Suprapubic skin (tissue), 4 donors: Measurements from ENCODE around the gene B3GNT7. TPM values are rescaled to one million over a fixed set of nuclear protein-coding genes. Genes with fewer than 3 reads are reported as not detected.
"Not testable (repeated sequence)": the region's sequence is repeated elsewhere in the genome, so short reads cannot be mapped to it uniquely, and the experiment has no call there.

ENCODE experiments used
- DNase-seq, 2 donors: peaks; one replicate each; pipeline ENCODE4 v3.0.0-alpha.2; 2019; ENCODE audit warnings: low spot score in 2 of 2
- H3K27ac ChIP-seq: fragments of 200-600 bp; sonication (generic); one replicate; pipeline ENCODE4 v1.5.1; 2019
- H3K27me3 ChIP-seq: fragments of 200-600 bp; sonication (generic); one replicate; pipeline ENCODE4 v1.5.1; 2019
- H3K36me3 ChIP-seq: fragments of 200-600 bp; sonication (generic); one replicate; pipeline ENCODE4 v1.5.1; 2019
- H3K4me1 ChIP-seq: fragments of 200-600 bp; sonication (generic); one replicate; pipeline ENCODE4 v1.5.1; 2019
- H3K4me3 ChIP-seq: fragments of 200-600 bp; sonication (generic); one replicate; pipeline ENCODE4 v1.5.1; 2019; ENCODE audit warnings: mild to moderate bottlenecking
- H3K9me3 ChIP-seq: fragments of 200-600 bp; sonication (generic); one replicate; pipeline ENCODE4 v1.5.1; 2019
- EP300 ChIP-seq: sonication (generic); formaldehyde crosslinking; IDR thresholded peaks from one replicate; pipeline ENCODE4 v1.6.1; 2017; ENCODE audit warnings: antibody characterized with exemption
- POLR2A ChIP-seq, 2 donors: fragments of 450-650 bp; IDR thresholded peaks; one replicate each; pipeline ENCODE4 v1.6.1; 2017; ENCODE audit warnings: antibody characterized with exemption in 2 of 2, mild to moderate bottlenecking in 2 of 2, moderate library complexity in 2 of 2
- POLR2AphosphoS5 ChIP-seq, 3 donors: sonication (generic); formaldehyde crosslinking; IDR thresholded peaks; one replicate each; pipeline ENCODE4 v1.6.1; 2017; ENCODE audit warnings: antibody characterized with exemption in 3 of 3
- WGBS: methylation state at CpG from one replicate; pipeline ENCODE4 v1.1.5; 2018; 5-methylcytosine and 5-hydroxymethylcytosine counted together
- total RNA-seq, 4 donors: library from RNA; depleted of rRNA; stranded (reverse); fragments of >200 nt; gene quantifications; one replicate each; pipeline ENCODE4 v1.1.0, GENCODE V29; 2016
- TF ChIP-seq, protein P1 (sequence below), 2 donors: fragments of 200-600 bp in 1 of 2; fragments of 450-650 bp in 1 of 2; sonication (generic) in 1 of 2; IDR thresholded peaks; one replicate each; pipeline ENCODE4 v1.5.1; 2016 to 2019; ENCODE audit warnings: antibody characterized with exemption in 2 of 2, mild to moderate bottlenecking in 1 of 2, moderate library complexity in 1 of 2

B3GNT7 gene
- total RNA-seq, 4 donors from 2014 or later = 1.3 to 1.5 (median 1.4) TPM

DNA sequence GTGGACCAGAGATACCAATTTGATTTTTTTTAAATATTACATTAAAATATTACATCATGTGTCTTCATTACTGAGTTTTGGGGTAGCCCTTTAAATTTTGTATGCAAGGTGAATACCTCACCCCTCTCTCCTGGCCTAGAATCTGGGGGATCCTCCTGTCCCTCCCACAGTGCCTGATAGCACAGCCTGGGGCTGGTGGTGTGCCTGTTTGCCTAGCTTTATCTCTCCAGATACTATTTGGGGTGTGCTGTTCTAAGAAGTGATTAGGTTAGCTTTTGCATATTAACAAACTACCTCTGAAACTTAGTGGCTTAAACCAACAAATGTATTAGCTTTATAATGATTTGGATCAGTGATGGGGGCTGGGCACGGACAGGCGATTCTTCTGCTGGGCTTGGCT lies 20.7 kb upstream of the B3GNT7 start:
- H3K27ac ChIP-seq = no peak overlapping the region
- DNase-seq = no peak
- WGBS = 88% methylated on average over 2 of the region's 2 CpGs
- TF ChIP-seq EP300 = no peak
- TF ChIP-seq POLR2AphosphoS5 (IDR thresholded peaks at IDR 0.05) = no peak
- no peak for TF ChIP-seq POLR2A (IDR thresholded peaks at IDR 0.05)
- TF ChIP-seq, protein P1, sequence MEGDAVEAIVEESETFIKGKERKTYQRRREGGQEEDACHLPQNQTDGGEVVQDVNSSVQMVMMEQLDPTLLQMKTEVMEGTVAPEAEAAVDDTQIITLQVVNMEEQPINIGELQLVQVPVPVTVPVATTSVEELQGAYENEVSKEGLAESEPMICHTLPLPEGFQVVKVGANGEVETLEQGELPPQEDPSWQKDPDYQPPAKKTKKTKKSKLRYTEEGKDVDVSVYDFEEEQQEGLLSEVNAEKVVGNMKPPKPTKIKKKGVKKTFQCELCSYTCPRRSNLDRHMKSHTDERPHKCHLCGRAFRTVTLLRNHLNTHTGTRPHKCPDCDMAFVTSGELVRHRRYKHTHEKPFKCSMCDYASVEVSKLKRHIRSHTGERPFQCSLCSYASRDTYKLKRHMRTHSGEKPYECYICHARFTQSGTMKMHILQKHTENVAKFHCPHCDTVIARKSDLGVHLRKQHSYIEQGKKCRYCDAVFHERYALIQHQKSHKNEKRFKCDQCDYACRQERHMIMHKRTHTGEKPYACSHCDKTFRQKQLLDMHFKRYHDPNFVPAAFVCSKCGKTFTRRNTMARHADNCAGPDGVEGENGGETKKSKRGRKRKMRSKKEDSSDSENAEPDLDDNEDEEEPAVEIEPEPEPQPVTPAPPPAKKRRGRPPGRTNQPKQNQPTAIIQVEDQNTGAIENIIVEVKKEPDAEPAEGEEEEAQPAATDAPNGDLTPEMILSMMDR (IDR thresholded peaks at IDR 0.05) = no peak
- H3K4me1 ChIP-seq = peaks cover 5% of the 10 kb centered on the region
- no peaks in the 10 kb centered on the region for H3K27me3 ChIP-seq
- no peaks in the 10 kb centered on the region for H3K9me3 ChIP-seq
- H3K36me3 ChIP-seq = no peaks in the 10 kb centered on the region
- H3K4me3 ChIP-seq = no peak overlapping the region

DNA sequence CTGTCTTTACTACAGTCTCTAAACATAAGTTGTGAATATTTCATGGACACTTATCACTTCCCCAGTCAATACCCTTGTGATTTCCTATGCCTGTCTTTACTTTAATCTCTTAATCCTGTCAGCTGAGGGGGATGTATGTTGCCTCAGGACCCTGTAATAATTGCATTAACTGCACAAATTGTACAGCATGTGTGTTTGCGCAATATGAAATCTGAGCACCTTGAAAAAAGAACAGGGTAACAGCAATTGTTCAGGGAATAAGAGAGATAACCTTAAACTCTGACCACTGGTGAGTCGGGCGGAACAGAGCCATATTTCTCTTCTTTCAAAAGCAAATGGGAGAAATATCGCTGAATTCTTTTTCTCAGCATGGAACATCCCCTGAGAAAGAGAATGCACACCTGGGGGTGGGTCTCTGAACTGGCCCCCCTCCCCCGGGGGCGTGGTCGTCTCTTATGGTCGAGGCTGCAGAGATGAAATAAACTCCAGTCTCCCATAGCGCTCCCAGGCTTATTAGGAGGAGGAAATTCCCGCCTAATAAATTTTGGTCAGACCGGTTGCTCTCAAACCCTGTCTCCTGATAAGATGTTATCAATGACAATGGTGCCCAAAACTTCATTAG lies 19.4 kb upstream of the B3GNT7 start:
- H3K4me1 ChIP-seq = not testable (repeated sequence)

DNA sequence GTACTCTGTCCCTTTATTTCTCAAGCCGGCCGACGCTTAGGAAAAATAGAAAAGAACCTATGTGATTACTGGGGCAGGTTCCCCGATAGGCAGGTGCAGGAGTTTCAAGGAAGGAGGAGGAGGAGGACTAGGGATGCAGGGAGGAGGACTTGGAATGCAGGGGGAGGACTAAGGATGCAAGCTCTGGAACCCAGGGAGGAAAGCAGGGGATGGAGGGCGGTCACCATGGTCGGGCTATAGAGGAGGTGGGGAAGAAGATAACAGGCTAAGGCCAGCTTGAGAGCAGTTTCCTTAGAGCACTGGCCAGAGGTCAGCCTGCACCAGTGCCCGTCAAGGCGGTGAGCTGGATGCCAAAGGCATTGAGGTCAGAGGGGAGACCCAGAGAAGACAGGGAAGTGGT lies 18.7 kb upstream of the B3GNT7 start:
- Histone ChIP-seq H3K36me3 (no peaks in the 10 kb centered on the region), H3K4me1 (peaks cover 5% of the 10 kb centered on the region), H3K27me3 (no peaks in the 10 kb centered on the region), H3K27ac (no peak overlapping the region), H3K9me3 (no peaks in the 10 kb centered on the region), H3K4me3 (no peak overlapping the region)
- 71% methylated on average over 8 of the region's 8 CpGs for WGBS
- TF ChIP-seq POLR2A (IDR thresholded peaks at IDR 0.05) (no peak), EP300 (no peak), POLR2AphosphoS5 (IDR thresholded peaks at IDR 0.05) (no peak)
- TF ChIP-seq, protein P1 (IDR thresholded peaks at IDR 0.05) = no peak
- no peak for DNase-seq

More for the DNA sequence above, 19.4 kb upstream of the B3GNT7 start:
- H3K27ac ChIP-seq, H3K27me3 ChIP-seq, H3K4me3 ChIP-seq, DNase-seq, H3K36me3 ChIP-seq, H3K9me3 ChIP-seq: not testable (repeated sequence)
- WGBS = 49% methylated on average over 11 of the region's 11 CpGs

DNA sequence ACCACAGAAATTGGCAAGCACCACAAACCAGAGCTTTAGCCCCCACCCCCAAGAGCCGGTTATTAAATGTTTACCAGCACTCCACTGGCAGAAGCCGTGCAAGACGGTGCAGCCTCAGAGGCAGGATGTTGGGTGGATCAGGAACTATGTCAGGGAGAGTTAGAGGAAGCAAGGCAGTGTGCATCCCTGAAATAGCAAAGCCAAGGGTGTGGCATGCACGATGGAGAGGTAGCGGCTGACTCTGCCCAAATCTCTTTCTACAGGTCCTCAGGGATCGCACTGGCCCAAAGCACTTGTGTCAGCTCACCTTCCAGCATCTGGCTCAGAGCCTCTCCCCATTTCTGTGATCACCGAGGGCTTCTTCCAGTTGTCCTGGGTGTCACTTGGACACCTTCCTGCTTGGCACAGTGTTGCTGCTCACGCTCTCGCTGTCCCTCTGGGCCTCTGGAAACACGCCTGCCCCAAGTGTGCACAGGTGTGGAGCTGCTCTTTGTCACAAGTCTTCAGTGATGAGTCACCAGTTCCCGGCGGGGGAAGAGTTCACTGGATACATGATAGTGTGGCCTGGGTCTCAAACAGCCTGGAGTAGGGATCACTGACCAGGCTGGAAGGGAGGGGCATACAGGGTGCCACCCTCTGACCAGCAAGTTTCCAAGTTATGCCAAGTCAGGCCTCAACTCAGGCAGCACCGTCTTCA lies 17.3 kb upstream of the B3GNT7 start:
- no peak for DNase-seq
- peaks cover 5% of the 10 kb centered on the region for H3K4me1 ChIP-seq
- WGBS = 55% methylated on average over 9 of the region's 13 CpGs

DNA sequence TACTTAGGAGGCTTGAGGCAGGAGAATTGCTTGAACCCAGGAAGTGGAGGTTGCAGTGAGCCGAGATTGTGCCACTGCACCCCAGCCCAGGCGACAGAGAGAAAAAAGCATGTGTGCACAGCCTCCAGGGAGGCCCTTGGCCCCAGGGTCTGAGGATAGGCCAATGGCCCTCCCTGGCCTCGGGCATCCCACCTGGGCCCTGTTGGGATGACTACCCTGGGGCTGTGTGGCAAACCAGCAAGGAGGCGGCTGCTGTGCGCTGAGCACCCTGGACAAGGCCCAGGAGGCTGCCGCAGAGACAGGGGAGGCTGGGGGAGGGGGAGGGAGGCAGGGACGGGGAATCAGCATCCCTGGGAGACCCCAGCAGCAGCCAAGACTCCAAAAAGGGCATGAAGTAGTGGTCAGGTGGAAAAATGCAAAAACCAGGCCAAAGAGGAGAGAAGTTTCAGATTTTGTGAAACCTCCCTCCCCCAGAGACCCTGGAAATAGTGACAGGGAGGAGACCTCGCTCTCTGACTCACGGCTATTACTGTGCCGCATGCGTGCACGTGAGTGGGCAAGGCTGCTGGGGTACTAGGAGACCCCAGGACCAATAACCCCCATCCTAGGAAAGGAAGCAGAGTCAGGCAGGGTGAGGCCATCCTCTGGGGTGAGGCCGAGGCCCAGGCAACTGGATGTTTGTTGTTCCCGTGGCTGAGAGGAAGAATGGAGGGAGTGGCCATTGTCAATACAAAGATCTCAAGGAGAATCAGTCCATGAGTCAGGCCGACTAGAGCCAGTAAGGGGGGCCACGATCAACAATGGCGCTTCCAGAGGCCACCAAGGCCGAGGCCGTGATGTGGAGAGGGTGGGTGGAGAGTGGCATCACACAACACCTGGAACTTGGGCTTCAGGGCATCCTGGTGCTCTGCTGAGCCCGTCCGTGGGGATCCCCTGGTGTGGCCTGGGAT lies 16.0 kb upstream of the B3GNT7 start:
- no peak for DNase-seq
- H3K27ac ChIP-seq = no peak overlapping the region
- H3K4me1 ChIP-seq = peaks cover 5% of the 10 kb centered on the region
- TF ChIP-seq POLR2A (IDR thresholded peaks at IDR 0.05) = no peak
- no peak for TF ChIP-seq EP300
- no peak for TF ChIP-seq POLR2AphosphoS5 (IDR thresholded peaks at IDR 0.05)
- TF ChIP-seq, protein P1 (IDR thresholded peaks at IDR 0.05) = no peak
- no peaks in the 10 kb centered on the region for H3K27me3 ChIP-seq
- H3K36me3 ChIP-seq = no peaks in the 10 kb centered on the region
- 88% methylated on average over 15 of the region's 21 CpGs for WGBS
- no peaks in the 10 kb centered on the region for H3K9me3 ChIP-seq
- H3K4me3 ChIP-seq = no peak overlapping the region

More for the DNA sequence above, 17.3 kb upstream of the B3GNT7 start:
- no peak overlapping the region for H3K4me3 ChIP-seq
- H3K36me3 ChIP-seq = no peaks in the 10 kb centered on the region
- H3K27ac ChIP-seq = no peak overlapping the region
- no peaks in the 10 kb centered on the region for H3K27me3 ChIP-seq
- TF ChIP-seq POLR2AphosphoS5 (IDR thresholded peaks at IDR 0.05) = no peak
- TF ChIP-seq EP300 = no peak
- TF ChIP-seq POLR2A (IDR thresholded peaks at IDR 0.05) = no peak
- TF ChIP-seq, protein P1 (IDR thresholded peaks at IDR 0.05) = no peak
- no peaks in the 10 kb centered on the region for H3K9me3 ChIP-seq
